Endodermal cell (in vitro differentiated cells): Measurements from ENCODE around the gene MOCOS. TPM values are rescaled to one million over a fixed set of nuclear protein-coding genes. Genes with fewer than 3 reads are reported as not detected.

Source experiments
- DNase-seq: peaks from one replicate; pipeline ENCODE4 v3.0.0-alpha.2; 2017
- H3K27ac ChIP-seq: 2 replicates; pipeline ENCODE4 v1.5.1; 2013; ENCODE audit warnings: mild to moderate bottlenecking, low read depth, low read length, moderate library complexity
- H3K27me3 ChIP-seq: 2 replicates; pipeline ENCODE4 v1.6.1; 2013; ENCODE audit warnings: mild to moderate bottlenecking, low read length, moderate library complexity; ENCODE audit not compliant: insufficient read depth, control insufficient read depth, poor library complexity, severe bottlenecking
- H3K36me3 ChIP-seq: 2 replicates; pipeline ENCODE4 v1.7.0; 2013; ENCODE audit warnings: mild to moderate bottlenecking, low read length, moderate library complexity; ENCODE audit not compliant: control insufficient read depth, insufficient read depth
- H3K4me1 ChIP-seq: one replicate; pipeline ENCODE4 v1.7.0; 2013; ENCODE audit warnings: low read length; ENCODE audit not compliant: control insufficient read depth, insufficient read depth
- H3K4me3 ChIP-seq: 2 replicates; pipeline ENCODE4 v1.5.1; 2013; ENCODE audit warnings: mild to moderate bottlenecking, low read length, moderate library complexity
- H3K9ac ChIP-seq: 2 replicates; pipeline ENCODE4 v1.6.1; 2013; ENCODE audit warnings: mild to moderate bottlenecking, low read length, moderate library complexity; ENCODE audit not compliant: poor library complexity, severe bottlenecking; ENCODE audit errors: extremely low read depth
- H3K9me3 ChIP-seq: 2 replicates; pipeline ENCODE4 v1.6.1; 2013; ENCODE audit warnings: mild to moderate bottlenecking, low read length, moderate library complexity; ENCODE audit not compliant: control insufficient read depth
- H3K27ac Mint-ChIP-seq: 2 replicates; pipeline ENCODE4 v1.8.0; 2020; ENCODE audit warnings: mixed read lengths
- H3K27me3 Mint-ChIP-seq: 2 replicates; pipeline ENCODE4 v1.8.0; 2021; ENCODE audit warnings: mild to moderate bottlenecking, mixed read lengths; ENCODE audit not compliant: insufficient read depth
- H3K36me3 Mint-ChIP-seq: 2 replicates; pipeline ENCODE4 v1.8.0; 2020; ENCODE audit warnings: low read depth, mixed read lengths
- H3K4me1 Mint-ChIP-seq: 2 replicates; pipeline ENCODE4 v1.8.0; 2020; ENCODE audit warnings: mixed read lengths
- H3K4me3 Mint-ChIP-seq: 2 replicates; pipeline ENCODE4 v1.8.0; 2020; ENCODE audit warnings: mild to moderate bottlenecking, moderate library complexity, mixed read lengths
- H3K9me3 Mint-ChIP-seq: 2 replicates; pipeline ENCODE4 v1.8.0; 2020; ENCODE audit warnings: mild to moderate bottlenecking, mixed read lengths
- CTCF ChIP-seq: fragments of 200-600 bp; sonication (generic); conservative IDR thresholded peaks from 2 replicates; pipeline ENCODE4 v1.5.0; 2021; ENCODE audit warnings: antibody characterized with exemption, mild to moderate bottlenecking
- WGBS, 2 experiments: methylation state at CpG; one replicate each; pipeline versions ENCODE4 v1.1.5 to v1.1.7; 2013; ENCODE audit warnings: missing lambda C conversion rate in 2 of 2, mixed read lengths in 1 of 2; ENCODE audit not compliant: insufficient coverage in 1 of 2, insufficient read length in 1 of 2; 5-methylcytosine and 5-hydroxymethylcytosine counted together
- total RNA-seq, 2 donors: library from RNA; stranded (reverse); fragmentation: NEBNext Ultra II Directional in 1 of 2; extraction: Animal tissue kit (Norgen Biotek cat#: 25700) in 1 of 2; gene quantifications; 2 replicates in 1 of 2; 3 replicates in 1 of 2; pipeline ENCODE4 v1.2.1, GENCODE V29; 2021

The MOCOS gene
- total RNA-seq, 2 donors from 2014 or later: 0.51 to 1.4 TPM

DNA sequence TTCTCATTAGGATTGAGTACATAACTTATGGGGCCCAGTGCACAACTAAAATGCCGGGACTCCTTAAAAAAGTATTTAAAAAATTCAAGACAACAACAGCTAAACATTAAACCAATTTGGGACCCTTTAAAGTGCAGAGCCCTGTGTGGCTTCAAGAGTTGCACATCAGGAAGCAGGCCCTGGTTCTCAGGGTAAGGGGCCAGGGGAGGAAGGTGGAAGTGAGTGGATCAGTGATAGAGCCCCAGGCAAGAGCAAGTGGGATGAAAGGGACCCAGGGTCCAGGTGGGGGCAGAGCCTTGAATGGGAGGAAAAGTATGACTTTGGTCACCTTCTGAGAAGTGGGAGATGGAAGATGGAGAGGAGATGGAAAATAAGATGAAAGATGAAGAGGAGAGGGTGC, 107.9 kb downstream of the MOCOS start:
- H3K9ac ChIP-seq: no peak overlapping the region
- no peak overlapping the region for H3K27ac ChIP-seq
- Mint-ChIP-seq H3K4me3 (no peak overlapping the region), H3K27ac (no peak overlapping the region), H3K9me3 (no peaks in the 10 kb centered on the region), H3K27me3 (peaks cover 21% of the 10 kb centered on the region), H3K4me1 (no peaks in the 10 kb centered on the region), H3K36me3 (no peaks in the 10 kb centered on the region)
- H3K27me3 ChIP-seq: peaks cover 68% of the 10 kb centered on the region
- WGBS, 2 experiments: 100% methylated on average over 1 of the region's 1 CpG; no CpG with 5 or more reads in 1 of the 2 experiments
- H3K36me3 ChIP-seq: no peaks in the 10 kb centered on the region
- H3K9me3 ChIP-seq: no peaks in the 10 kb centered on the region
- no peaks in the 10 kb centered on the region for H3K4me1 ChIP-seq
- no peak for DNase-seq
- no peak overlapping the region for H3K4me3 ChIP-seq
- no peak for TF ChIP-seq CTCF

DNA sequence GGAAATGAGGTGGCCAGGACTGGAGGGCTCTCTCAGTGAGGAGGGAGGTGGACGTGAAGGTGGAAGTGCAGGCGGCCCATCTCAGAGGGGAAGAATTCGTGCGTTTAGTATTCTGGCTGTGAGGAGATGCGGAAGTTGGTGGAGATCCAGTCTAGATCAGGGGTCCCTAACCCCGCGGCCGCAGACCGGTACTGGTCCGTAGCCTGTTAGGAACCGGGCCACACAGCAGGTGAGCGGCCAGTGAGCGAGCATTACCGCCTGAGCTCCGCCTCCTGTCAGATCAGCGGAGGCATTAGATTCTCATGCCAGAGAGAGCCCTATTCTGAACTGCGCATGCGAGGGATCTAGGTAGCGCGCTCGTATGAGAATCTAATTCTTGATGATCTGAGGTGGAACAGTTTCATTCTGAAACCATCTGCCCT, 108.6 kb downstream of the MOCOS start:
- Histone ChIP-seq H3K4me3 (no peak overlapping the region), H3K9ac (no peak overlapping the region), H3K27ac (no peak overlapping the region), H3K9me3 (no peaks in the 10 kb centered on the region), H3K4me1 (no peaks in the 10 kb centered on the region), H3K27me3 (peaks cover 75% of the 10 kb centered on the region), H3K36me3 (no peaks in the 10 kb centered on the region)
- no peak for DNase-seq
- Mint-ChIP-seq H3K9me3 (no peaks in the 10 kb centered on the region), H3K27ac (no peak overlapping the region), H3K36me3 (no peaks in the 10 kb centered on the region), H3K27me3 (peaks cover 27% of the 10 kb centered on the region), H3K4me1 (no peaks in the 10 kb centered on the region), H3K4me3 (no peak overlapping the region)
- WGBS, 2 experiments: 35 to 41% methylated on average over 16 to 21 of the region's 21 CpGs
- TF ChIP-seq CTCF: no peak

DNA sequence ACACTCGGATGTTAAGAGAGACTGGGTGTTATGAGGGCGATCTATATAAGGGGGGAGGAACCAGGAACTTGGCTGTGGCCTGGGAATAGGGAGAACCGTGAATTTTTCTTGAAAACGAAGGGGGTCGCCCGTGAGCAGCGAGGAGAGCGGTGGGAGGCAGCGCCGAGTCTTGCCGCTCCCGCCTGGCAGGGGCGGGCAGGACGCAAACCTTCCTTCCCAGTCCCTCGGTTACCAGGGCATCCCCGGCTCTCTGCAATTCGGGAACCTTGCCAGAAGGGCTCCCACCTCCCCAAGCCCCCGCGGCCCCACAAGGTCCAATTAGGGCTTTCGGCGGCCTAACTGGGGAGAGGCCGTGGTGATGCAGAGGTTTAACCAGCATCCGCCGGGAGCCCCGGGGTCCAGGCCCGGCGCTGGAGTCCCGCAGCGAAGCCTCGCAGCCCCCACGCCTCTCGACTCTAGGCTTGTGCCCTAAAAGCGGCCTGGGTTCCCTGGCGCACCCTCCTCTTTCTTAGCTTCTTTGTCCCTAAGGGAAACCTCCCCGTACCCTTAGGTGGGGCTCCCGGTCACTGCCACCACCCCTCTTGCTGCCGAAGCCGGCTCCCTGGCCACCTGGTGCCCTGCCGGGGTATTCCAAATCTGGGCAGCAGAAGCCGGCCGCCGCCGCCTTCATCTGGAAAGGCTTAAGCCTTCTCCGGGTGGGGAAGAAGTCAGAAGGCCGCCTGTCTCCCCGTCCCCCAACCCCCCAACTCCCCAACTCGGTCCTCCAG, 109.5 kb downstream of the MOCOS start:
- peak overlapping the region; percentile 57 for H3K27ac ChIP-seq
- peaks cover 84% of the 10 kb centered on the region for H3K27me3 ChIP-seq
- Mint-ChIP-seq H3K9me3 (no peaks in the 10 kb centered on the region), H3K27ac (no peak overlapping the region), H3K27me3 (peaks cover 35% of the 10 kb centered on the region), H3K4me1 (no peaks in the 10 kb centered on the region), H3K4me3 (no peak overlapping the region), H3K36me3 (no peaks in the 10 kb centered on the region)
- H3K36me3 ChIP-seq: no peaks in the 10 kb centered on the region
- DNase-seq: peak; percentile 93
- TF ChIP-seq CTCF: peak; percentile 64
- H3K4me1 ChIP-seq: no peaks in the 10 kb centered on the region
- H3K9ac ChIP-seq: peak overlapping the region; percentile 70
- WGBS, 2 experiments: 0 to 1% methylated on average over 12 to 45 of the region's 47 CpGs
- H3K9me3 ChIP-seq: no peaks in the 10 kb centered on the region
- peak overlapping the region; percentile 74 for H3K4me3 ChIP-seq
